Keratinocyte (primary cell): ENCODE results near the gene KCNQ2. TPM values are rescaled to one million over a fixed set of nuclear protein-coding genes. Genes with fewer than 3 reads are reported as not detected.

Source experiments
- DNase-seq: peaks from one replicate; pipeline ENCODE4 v3.0.0-alpha.2; 2011; ENCODE audit warnings: low read depth, missing footprints, low spot score
- FAIRE-seq: peaks from 2 replicates; lab custom pipeline; 2011; peaks lifted over from hg19 to GRCh38; lab: Jason Lieb, UNC
- H2AFZ ChIP-seq: 2 replicates; pipeline ENCODE4 v1.6.0; 2012; ENCODE audit warnings: low read length, control low read depth, inconsistent platforms; ENCODE audit not compliant: control insufficient read depth
- H3K27ac ChIP-seq: 2 replicates; pipeline ENCODE4 v1.5.1; 2011; ENCODE audit warnings: low read length; ENCODE audit not compliant: control insufficient read depth, insufficient read depth
- H3K27me3 ChIP-seq: 3 replicates; pipeline ENCODE4 v1.6.0; 2011; ENCODE audit warnings: low read length; ENCODE audit not compliant: control insufficient read depth, insufficient read depth; ENCODE audit errors: extremely low read depth
- H3K36me3 ChIP-seq, 2 experiments: 2 replicates in 1 of 2; 3 replicates in 1 of 2; pipeline ENCODE4 v1.5.1; 2011; ENCODE audit warnings: low read length in 2 of 2, mild to moderate bottlenecking in 1 of 2; ENCODE audit not compliant: control insufficient read depth in 2 of 2, insufficient read depth in 2 of 2; ENCODE audit errors: extremely low read depth in 1 of 2
- H3K4me1 ChIP-seq: 3 replicates; pipeline ENCODE4 v1.5.1; 2011; ENCODE audit warnings: low read length; ENCODE audit not compliant: control insufficient read depth, insufficient read depth; ENCODE audit errors: extremely low read depth
- H3K4me2 ChIP-seq: 3 replicates; pipeline ENCODE4 v1.6.0; 2011; ENCODE audit warnings: low read depth, low read length; ENCODE audit not compliant: control insufficient read depth, insufficient read depth; ENCODE audit errors: extremely low read depth
- H3K4me3 ChIP-seq, 3 experiments: fragments of 200-600 bp in 1 of 3; sonication (generic) in 1 of 3; 2 replicates in 2 of 3; 3 replicates in 1 of 3; pipeline ENCODE4 v1.5.1; 2011 to 2016; ENCODE audit warnings: low read length in 3 of 3, mild to moderate bottlenecking in 3 of 3, control low read depth in 2 of 3, inconsistent platforms in 1 of 3, low read depth in 1 of 3, mixed read lengths in 1 of 3, mixed run types in 1 of 3, moderate library complexity in 1 of 3; ENCODE audit not compliant: control insufficient read depth in 2 of 3, insufficient read depth in 2 of 3; ENCODE audit errors: extremely low read depth in 1 of 3
- H3K79me2 ChIP-seq: 2 replicates; pipeline ENCODE4 v1.6.0; 2012; ENCODE audit warnings: low read length; ENCODE audit not compliant: control insufficient read depth, insufficient read depth
- H3K9ac ChIP-seq: 3 replicates; pipeline ENCODE4 v1.6.0; 2011; ENCODE audit warnings: low read length; ENCODE audit not compliant: control insufficient read depth, insufficient read depth; ENCODE audit errors: extremely low read depth
- H3K9me1 ChIP-seq: 3 replicates; pipeline ENCODE4 v1.6.0; 2011; ENCODE audit warnings: low read length; ENCODE audit not compliant: control insufficient read depth, insufficient read depth; ENCODE audit errors: extremely low read depth
- H3K9me3 ChIP-seq: 2 replicates; pipeline ENCODE4 v1.5.1; 2012; ENCODE audit warnings: low read depth, low read length; ENCODE audit not compliant: control insufficient read depth
- H4K20me1 ChIP-seq: 3 replicates; pipeline ENCODE4 v1.6.0; 2011; ENCODE audit warnings: low read length; ENCODE audit not compliant: control insufficient read depth, insufficient read depth; ENCODE audit errors: extremely low read depth
- EZH2 ChIP-seq: IDR thresholded peaks from one replicate; pipeline ENCODE4 v1.6.1; 2012; ENCODE audit warnings: inconsistent platforms, mild to moderate bottlenecking, low read length, moderate library complexity
- dilution Hi-C: fragments of 300-500 bp; cut with MboI; formaldehyde crosslinking; loops from one replicate; pipeline ENCODE4 v1.7.0; 2020; ENCODE audit warnings: low sequenced_read_pairs; ENCODE audit not compliant: extremely low pct_ligation_motif_present
- polyA plus RNA-seq, 5 experiments: library from polyadenylated mRNA; depleted of rRNA in 3 of 5; stranded (reverse) in 3 of 5; stranded (forward) in 1 of 5; unstranded in 1 of 5; fragments of >200 nt; gene quantifications; 1 replicate in 1 of 5; 2 replicates in 3 of 5; 3 replicates in 1 of 5; pipeline versions ENCODE4 v1.2.1 to v1.2.3, GENCODE V29; 2011 to 2012; ENCODE audit warnings: missing spikeins in 2 of 5, low read depth in 1 of 5, low replicate concordance in 1 of 5
- TF ChIP-seq, protein P1 (sequence below), 3 experiments: IDR thresholded peaks in 1 of 3; conservative IDR thresholded peaks in 1 of 3; optimal IDR thresholded peaks in 1 of 3; 2 replicates in 2 of 3; 3 replicates in 1 of 3; pipeline versions ENCODE3 to v1.5.1; 2011; ENCODE audit warnings: low read length in 3 of 3, mild to moderate bottlenecking in 3 of 3, moderate library complexity in 2 of 3, control low read depth in 1 of 3, inconsistent platforms in 1 of 3; ENCODE audit not compliant: insufficient read depth in 2 of 3; ENCODE audit errors: extremely low read depth in 1 of 3

The KCNQ2 gene
- polyA plus RNA-seq, 1 donor (not counting 4 experiments of a cell fraction or from before 2014, with no cell fraction given): not detected

DNA sequence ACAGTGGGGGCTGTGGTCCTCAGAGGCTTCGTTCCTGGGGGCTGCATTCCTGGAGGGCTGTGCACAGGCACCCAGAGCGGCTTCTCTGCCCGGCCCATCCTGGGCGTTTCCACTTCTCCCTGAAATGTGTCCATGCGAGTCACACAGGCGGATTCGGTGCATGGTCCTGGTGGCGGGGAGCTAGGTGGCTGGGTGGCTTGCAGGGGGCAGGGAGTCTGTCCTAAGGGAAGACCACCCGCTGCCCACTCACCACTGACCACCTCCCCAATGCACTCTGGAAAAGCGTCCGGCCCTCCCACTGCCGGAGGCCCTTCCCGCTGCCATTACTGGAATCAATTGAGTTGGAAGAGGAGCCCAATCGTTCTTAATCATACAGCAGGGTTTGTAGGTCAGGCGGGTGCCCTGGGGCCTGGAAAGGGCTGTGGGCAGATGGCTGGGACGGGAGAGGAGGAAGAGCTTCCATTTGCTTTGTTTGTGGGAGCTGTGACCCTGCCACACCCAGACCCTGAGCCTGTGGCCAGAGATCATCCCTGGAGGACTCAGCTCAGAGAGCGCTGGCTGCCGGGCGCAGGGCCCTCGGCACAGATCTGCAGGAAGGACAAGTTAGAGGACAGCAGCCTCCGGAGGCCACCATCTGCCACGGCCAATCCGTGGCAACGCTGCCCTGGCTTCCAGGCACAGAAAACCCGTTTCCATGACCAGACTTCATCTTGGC, 117.7 kb downstream of the KCNQ2 start:
- Histone ChIP-seq H2AFZ (no peak overlapping the region), H3K4me3 (no peak overlapping the region), H3K4me2 (no peak overlapping the region), H3K27me3 (peaks cover 13% of the 10 kb centered on the region), H3K9me1 (no peaks in the 10 kb centered on the region), H3K79me2 (no peaks in the 10 kb centered on the region), H3K27ac (no peak overlapping the region), H3K36me3 (no peaks in the 10 kb centered on the region), H3K9ac (no peak overlapping the region), H3K9me3 (peaks cover 14% of the 10 kb centered on the region), H4K20me1 (no peaks in the 10 kb centered on the region), H3K4me1 (no peaks in the 10 kb centered on the region)
- no peak for DNase-seq
- no peak for TF ChIP-seq EZH2
- TF ChIP-seq, protein P1, sequence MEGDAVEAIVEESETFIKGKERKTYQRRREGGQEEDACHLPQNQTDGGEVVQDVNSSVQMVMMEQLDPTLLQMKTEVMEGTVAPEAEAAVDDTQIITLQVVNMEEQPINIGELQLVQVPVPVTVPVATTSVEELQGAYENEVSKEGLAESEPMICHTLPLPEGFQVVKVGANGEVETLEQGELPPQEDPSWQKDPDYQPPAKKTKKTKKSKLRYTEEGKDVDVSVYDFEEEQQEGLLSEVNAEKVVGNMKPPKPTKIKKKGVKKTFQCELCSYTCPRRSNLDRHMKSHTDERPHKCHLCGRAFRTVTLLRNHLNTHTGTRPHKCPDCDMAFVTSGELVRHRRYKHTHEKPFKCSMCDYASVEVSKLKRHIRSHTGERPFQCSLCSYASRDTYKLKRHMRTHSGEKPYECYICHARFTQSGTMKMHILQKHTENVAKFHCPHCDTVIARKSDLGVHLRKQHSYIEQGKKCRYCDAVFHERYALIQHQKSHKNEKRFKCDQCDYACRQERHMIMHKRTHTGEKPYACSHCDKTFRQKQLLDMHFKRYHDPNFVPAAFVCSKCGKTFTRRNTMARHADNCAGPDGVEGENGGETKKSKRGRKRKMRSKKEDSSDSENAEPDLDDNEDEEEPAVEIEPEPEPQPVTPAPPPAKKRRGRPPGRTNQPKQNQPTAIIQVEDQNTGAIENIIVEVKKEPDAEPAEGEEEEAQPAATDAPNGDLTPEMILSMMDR (optimal IDR thresholded peaks at IDR 0.05 in 1 of 3, IDR thresholded peaks at IDR 0.05 in 1 of 3, conservative IDR thresholded peaks at IDR 0.05 in 1 of 3; ENCODE audit: extremely low read depth in 1 of 3, insufficient read depth in 2 of 3, low read length in 3 of 3): no peak
- FAIRE-seq: no peak
- dilution Hi-C loops: no loop called here

DNA sequence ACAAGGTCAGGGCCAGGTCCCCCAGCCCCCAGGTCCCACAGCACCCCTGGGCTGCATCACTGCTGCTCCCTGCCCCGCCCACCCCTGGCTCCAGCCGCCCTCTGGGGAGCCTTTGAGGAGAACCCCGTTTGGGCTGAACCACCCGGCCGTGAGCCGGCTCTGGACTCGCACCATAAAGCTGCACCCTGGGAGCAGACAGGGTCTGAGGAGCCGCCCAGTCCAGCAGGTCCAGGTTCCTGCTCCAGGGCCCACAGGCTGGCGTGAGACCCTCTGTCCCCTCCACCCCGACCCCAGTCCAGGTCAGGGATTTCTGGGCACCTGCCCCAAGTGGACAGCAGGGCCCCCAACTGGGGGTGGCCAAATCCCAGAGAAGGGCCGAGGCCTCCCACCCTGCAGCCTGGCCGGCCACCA, 119.6 kb downstream of the KCNQ2 start:
- Histone ChIP-seq H3K4me1 (no peaks in the 10 kb centered on the region), H4K20me1 (no peaks in the 10 kb centered on the region), H3K27me3 (peaks cover under 1% of the 10 kb centered on the region), H3K79me2 (no peaks in the 10 kb centered on the region), H3K9me1 (no peaks in the 10 kb centered on the region), H3K27ac (no peak overlapping the region), H2AFZ (no peak overlapping the region), H3K36me3 (no peaks in the 10 kb centered on the region), H3K9ac (no peak overlapping the region), H3K9me3 (peaks cover 14% of the 10 kb centered on the region), H3K4me2 (no peak overlapping the region), H3K4me3 (no peak overlapping the region)
- no peak for FAIRE-seq
- DNase-seq: no peak
- dilution Hi-C loops: no loop called here
- no peak for TF ChIP-seq EZH2
- TF ChIP-seq, protein P1 (optimal IDR thresholded peaks at IDR 0.05 in 1 of 3, IDR thresholded peaks at IDR 0.05 in 1 of 3, conservative IDR thresholded peaks at IDR 0.05 in 1 of 3; ENCODE audit: extremely low read depth in 1 of 3, insufficient read depth in 2 of 3, low read length in 3 of 3): no peak
